ENCODE results near the gene GRXCR1. TPM values are rescaled to one million over a fixed set of nuclear protein-coding genes. Genes with fewer than 3 reads are reported as not detected.

GRXCR1 gene
- total and polyA plus RNA-seq, 5 experiments from 2014 or later, result not detected

GRCh38 chr4:43071069-43071468, 178.6 kb downstream of the GRXCR1 start:
- Mint-ChIP-seq H3K27me3 (no peaks in the 10 kb centered on the region), H3K4me1 (no peaks in the 10 kb centered on the region), H3K4me3 (no peak overlapping the region), H3K9me3 (peaks cover 0 to 15% (median 5%) of the 10 kb centered on the region in 9 donors), H3K27ac (no peak overlapping the region), H3K36me3 (no peaks in the 10 kb centered on the region)
- no peak for ATAC-seq
- DNase-seq, result no peak
- POLR2A ChIA-PET, result no interaction called here

Other genes starting within 250 kb of the GRXCR1 start
- 100 to 1,000 TPM; 106 to 117 TPM for gene ATP8A1, start 235.6 kb upstream of the GRXCR1 start, total RNA-seq
- 10 to 100 TPM; 17.5 to 31.1 (median 20.5) TPM for gene ATP8A1, start 235.6 kb upstream of the GRXCR1 start, polyA plus RNA-seq